Activated B cell treated with CpG ODN at 0.5 μM for 24 hours (primary cell): ENCODE results near the gene MRPL53. TPM values are rescaled to one million over a fixed set of nuclear protein-coding genes. Genes with fewer than 3 reads are reported as not detected.

Experiments used
- ATAC-seq: fragments of 200-7000 bp; cut with Tn5 transposase; one replicate; pipeline ENCODE4 v1.10.0; 2021; ENCODE audit warnings: low read depth, mild to moderate bottlenecking, moderate library complexity
- CTCF ChIA-PET: fragments of 350-600 bp; sonication (Branson Sonifier 250); formaldehyde crosslinking; loops from one replicate; lab custom pipeline; 2021; ENCODE audit warnings: antibody characterized with exemption; lab: Charles Lee
- POLR2A ChIA-PET: fragments of 350-600 bp; sonication (Branson Sonifier 250); formaldehyde crosslinking; loops from one replicate; lab custom pipeline; 2021; ENCODE audit warnings: antibody characterized with exemption; lab: Charles Lee
- DNase-seq: peaks from one replicate; pipeline ENCODE4 v3.0.0; 2022
- H3K27ac Mint-ChIP-seq: one replicate; pipeline ENCODE4 v1.8.0; 2020; ENCODE audit warnings: mixed read lengths
- H3K27me3 Mint-ChIP-seq: one replicate; pipeline ENCODE4 v1.8.0; 2021; ENCODE audit warnings: mixed read lengths
- H3K36me3 Mint-ChIP-seq: one replicate; pipeline ENCODE4 v1.8.0; 2021; ENCODE audit warnings: low read depth, mixed read lengths
- H3K4me1 Mint-ChIP-seq: one replicate; pipeline ENCODE4 v1.8.0; 2021; ENCODE audit warnings: mixed read lengths
- H3K4me3 Mint-ChIP-seq: one replicate; pipeline ENCODE4 v1.8.0; 2020; ENCODE audit warnings: mild to moderate bottlenecking, mixed read lengths
- H3K9me3 Mint-ChIP-seq: one replicate; pipeline ENCODE4 v1.8.0; 2020; ENCODE audit warnings: mixed read lengths
- intact Hi-C: fragments of 100-400 bp; cut with micrococcal nuclease; formaldehyde crosslinking; loops from one replicate; pipeline ENCODE4 v1.15.1; 2024
- total RNA-seq: library from RNA; stranded (reverse); gene quantifications from 2 replicates; pipeline ENCODE4 v1.2.3, GENCODE V29; 2022
- TF ChIP-seq, protein P1 (sequence below): fragments of 200-600 bp; IDR thresholded peaks from one replicate; pipeline ENCODE4 v1.8.0; 2022; ENCODE audit warnings: antibody characterized with exemption, mild to moderate bottlenecking

The MRPL53 gene
- total RNA-seq, 1 donor from 2014 or later: 86.9 TPM

GRCh38 chr2:74495440-74495839, 23.0 kb upstream of the MRPL53 start:
- Mint-ChIP-seq H3K36me3 (peaks cover 44% of the 10 kb centered on the region), H3K27me3 (peaks cover 14% of the 10 kb centered on the region), H3K4me1 (peaks cover 23% of the 10 kb centered on the region), H3K27ac (no peak overlapping the region), H3K9me3 (no peaks in the 10 kb centered on the region), H3K4me3 (no peak overlapping the region)
- intact Hi-C loops: no loop called here
- POLR2A ChIA-PET: no interaction called here
- TF ChIP-seq, protein P1, sequence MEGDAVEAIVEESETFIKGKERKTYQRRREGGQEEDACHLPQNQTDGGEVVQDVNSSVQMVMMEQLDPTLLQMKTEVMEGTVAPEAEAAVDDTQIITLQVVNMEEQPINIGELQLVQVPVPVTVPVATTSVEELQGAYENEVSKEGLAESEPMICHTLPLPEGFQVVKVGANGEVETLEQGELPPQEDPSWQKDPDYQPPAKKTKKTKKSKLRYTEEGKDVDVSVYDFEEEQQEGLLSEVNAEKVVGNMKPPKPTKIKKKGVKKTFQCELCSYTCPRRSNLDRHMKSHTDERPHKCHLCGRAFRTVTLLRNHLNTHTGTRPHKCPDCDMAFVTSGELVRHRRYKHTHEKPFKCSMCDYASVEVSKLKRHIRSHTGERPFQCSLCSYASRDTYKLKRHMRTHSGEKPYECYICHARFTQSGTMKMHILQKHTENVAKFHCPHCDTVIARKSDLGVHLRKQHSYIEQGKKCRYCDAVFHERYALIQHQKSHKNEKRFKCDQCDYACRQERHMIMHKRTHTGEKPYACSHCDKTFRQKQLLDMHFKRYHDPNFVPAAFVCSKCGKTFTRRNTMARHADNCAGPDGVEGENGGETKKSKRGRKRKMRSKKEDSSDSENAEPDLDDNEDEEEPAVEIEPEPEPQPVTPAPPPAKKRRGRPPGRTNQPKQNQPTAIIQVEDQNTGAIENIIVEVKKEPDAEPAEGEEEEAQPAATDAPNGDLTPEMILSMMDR: no peak
- DNase-seq (no peak), ATAC-seq (no peak)
- CTCF ChIA-PET: interaction anchor here (1.5 kb wide), 1 partner anchor 50 kb away, joined by 3 read pairs; no protein-coding TSS in a partner anchor

- intact Hi-C loops: no loop called here
- no peak for ATAC-seq
- ChIA-PET POLR2A (no interaction called here), CTCF (interaction anchor here (1.4 kb wide), 1 partner anchor 158 kb away, joined by 3 read pairs; no protein-coding TSS in a partner anchor)
- H3K4me1 Mint-ChIP-seq: peaks cover 8% of the 10 kb centered on the region
- peaks cover 6% of the 10 kb centered on the region for H3K27me3 Mint-ChIP-seq
- H3K4me3 Mint-ChIP-seq: no peak overlapping the region
- TF ChIP-seq, protein P1: no peak
- peaks cover 56% of the 10 kb centered on the region for H3K36me3 Mint-ChIP-seq
- H3K9me3 Mint-ChIP-seq: no peaks in the 10 kb centered on the region
- H3K27ac Mint-ChIP-seq: no peak overlapping the region
- no peak for DNase-seq
Measured at GRCh38 chr2:74493546-74493945, 21.1 kb upstream of the MRPL53 start.

DNA sequence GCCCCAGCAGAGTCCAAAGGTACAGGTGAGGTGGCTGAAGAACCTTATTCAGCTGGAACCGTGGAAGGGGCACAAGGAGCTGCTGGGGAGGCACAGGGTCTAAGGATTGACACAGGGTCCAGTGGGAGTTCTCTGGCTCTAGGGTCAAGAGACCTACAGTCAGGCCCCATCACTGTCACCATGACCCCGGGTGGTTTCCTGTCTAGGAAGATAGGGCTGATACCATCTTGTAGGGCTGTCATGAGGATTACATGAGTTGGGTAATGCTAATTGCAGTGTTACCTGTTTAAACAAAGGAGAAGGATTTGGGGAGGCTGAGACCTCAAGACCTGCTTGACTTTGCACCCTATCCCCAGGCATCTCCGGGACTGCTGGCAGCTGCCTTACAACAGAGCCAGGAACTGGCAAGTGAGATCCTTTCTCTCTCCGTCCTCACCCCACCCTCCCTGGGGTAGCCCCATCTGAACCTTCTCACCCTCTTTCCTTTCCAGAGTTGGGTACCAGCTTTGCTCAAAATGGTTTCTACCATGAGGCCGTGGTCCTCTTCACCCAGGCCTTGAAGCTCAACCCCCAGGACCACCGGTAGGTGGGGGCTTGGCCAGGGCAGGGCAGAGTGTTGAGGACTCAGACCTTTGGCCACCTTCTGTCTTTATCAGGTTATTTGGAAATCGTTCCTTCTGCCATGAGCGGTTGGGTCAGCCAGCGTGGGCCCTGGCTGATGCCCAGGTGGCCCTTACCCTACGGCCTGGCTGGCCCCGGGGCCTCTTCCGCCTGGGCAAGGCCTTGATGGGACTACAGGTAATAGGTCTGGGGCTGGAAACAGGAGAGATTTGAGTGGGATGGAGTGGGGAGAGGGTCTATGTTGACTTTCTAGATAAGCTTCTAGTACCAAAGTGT, 19.4 kb upstream of the MRPL53 start:
- POLR2A ChIA-PET: interaction anchor here (0.5 to 1.3 kb wide), 2 partner anchors 26 to 67 kb away, joined by 3 to 4 read pairs; no protein-coding TSS in a partner anchor
- Mint-ChIP-seq H3K9me3 (no peaks in the 10 kb centered on the region), H3K27ac (no peak overlapping the region), H3K27me3 (no peaks in the 10 kb centered on the region), H3K4me1 (no peaks in the 10 kb centered on the region), H3K36me3 (peaks cover 60% of the 10 kb centered on the region), H3K4me3 (no peak overlapping the region)
- DNase-seq (no peak), ATAC-seq (no peak)
- CTCF ChIA-PET: no interaction called here
- intact Hi-C loops: no loop called here
- TF ChIP-seq, protein P1: no peak

DNA sequence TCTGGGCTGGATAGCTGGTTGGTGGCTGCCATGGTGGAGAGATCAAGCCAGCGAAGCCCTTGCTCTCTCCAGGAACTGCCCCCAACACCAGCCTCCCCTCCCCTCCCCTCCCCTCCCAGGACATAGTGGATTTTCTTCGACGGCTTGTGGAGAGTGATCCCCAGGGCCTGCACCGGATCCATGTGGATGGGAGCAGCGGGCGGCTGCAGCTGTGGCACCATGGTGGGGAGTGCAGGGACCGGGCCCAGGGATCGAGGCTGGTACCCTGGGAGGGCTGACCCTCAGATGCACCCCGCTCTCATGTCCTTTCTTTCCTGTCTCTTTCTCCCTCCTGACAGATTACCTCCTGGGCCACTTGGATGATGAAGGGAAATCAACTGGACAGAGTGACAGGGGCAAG, 17.4 kb upstream of the MRPL53 start:
- CTCF ChIA-PET: no interaction called here
- POLR2A ChIA-PET: interaction anchor here (0.6 kb wide), 1 partner anchor 23 kb away, joined by 4 read pairs; no protein-coding TSS in a partner anchor

More for the DNA sequence above, 17.4 kb upstream of the MRPL53 start:
- ATAC-seq (no peak), DNase-seq (no peak)
- no peak overlapping the region for H3K27ac Mint-ChIP-seq
- no peaks in the 10 kb centered on the region for H3K9me3 Mint-ChIP-seq
- no peaks in the 10 kb centered on the region for H3K4me1 Mint-ChIP-seq
- intact Hi-C loops: no loop called here
- H3K36me3 Mint-ChIP-seq: peaks cover 71% of the 10 kb centered on the region
- TF ChIP-seq, protein P1: no peak
- no peak overlapping the region for H3K4me3 Mint-ChIP-seq
- no peaks in the 10 kb centered on the region for H3K27me3 Mint-ChIP-seq
